Neural cell (in vitro differentiated cells): ENCODE results near the gene SMG6. TPM values are rescaled to one million over a fixed set of nuclear protein-coding genes. Genes with fewer than 3 reads are reported as not detected.
"Not testable (repeated sequence)": the region's sequence is repeated elsewhere in the genome, so short reads cannot be mapped to it uniquely, and the experiment has no call there.

Source experiments
- H2AFZ ChIP-seq: fragments of 200-600, 300-800 bp; sonication (generic), shearing (Covaris generic); 2 replicates; pipeline ENCODE4 v1.6.0; 2014; ENCODE audit warnings: low read depth, mild to moderate bottlenecking, antibody characterized with exemption, low read length, moderate library complexity
- H3F3A ChIP-seq: fragments of 200-600 bp; shearing (Covaris generic); 2 replicates; pipeline ENCODE4 v1.6.1; 2016; ENCODE audit warnings: mild to moderate bottlenecking, moderate library complexity, mixed read lengths, antibody characterized with exemption, low read length; ENCODE audit not compliant: insufficient read depth, poor library complexity, severe bottlenecking
- H3K27ac ChIP-seq: fragments of 200-600, 300-800 bp; sonication (generic), shearing (Covaris generic); 2 replicates; pipeline ENCODE4 v1.5.1; 2014; ENCODE audit warnings: mild to moderate bottlenecking, low read length, moderate library complexity
- H3K27me3 ChIP-seq: fragments of 300-800, 200-600 bp; sonication (generic), shearing (Covaris generic); 2 replicates; pipeline ENCODE4 v1.6.0; 2014; ENCODE audit warnings: mild to moderate bottlenecking, low read depth, low read length, moderate library complexity; ENCODE audit not compliant: insufficient read depth
- H3K36me3 ChIP-seq: fragments of 300-800, 200-600 bp; sonication (generic), shearing (Covaris generic); 2 replicates; pipeline ENCODE4 v1.5.1; 2014; ENCODE audit warnings: mild to moderate bottlenecking, antibody characterized with exemption, low read length, moderate library complexity; ENCODE audit not compliant: insufficient read depth
- H3K4me2 ChIP-seq: fragments of 300-800, 200-600 bp; sonication (generic), shearing (Covaris generic); 2 replicates; pipeline ENCODE4 v1.6.0; 2014; ENCODE audit warnings: mild to moderate bottlenecking, low read length
- H3K4me3 ChIP-seq: fragments of 300-800, 200-600 bp; sonication (generic), shearing (Covaris generic); 2 replicates; pipeline ENCODE4 v1.5.1; 2014; ENCODE audit warnings: mild to moderate bottlenecking, low read length, moderate library complexity
- H3K79me2 ChIP-seq: fragments of 200-600 bp; shearing (Covaris generic); replicated peaks from 2 replicates; pipeline ENCODE4 v1.6.0; 2014; ENCODE audit warnings: mild to moderate bottlenecking, low read length, moderate library complexity; ENCODE audit not compliant: insufficient read depth
- H3K9ac ChIP-seq: fragments of 300-800, 200-600 bp; sonication (generic), shearing (Covaris generic); 2 replicates; pipeline ENCODE4 v1.6.1; 2016; ENCODE audit warnings: mild to moderate bottlenecking, low read length, mixed read lengths
- H3K9me2 ChIP-seq: fragments of 200-600 bp; shearing (Covaris generic); 2 replicates; pipeline ENCODE4 v1.6.1; 2016; ENCODE audit warnings: mild to moderate bottlenecking, low read length, mixed read lengths; ENCODE audit not compliant: insufficient read depth
- H3K9me3 ChIP-seq: fragments of 200-600, 300-800 bp; sonication (generic), shearing (Covaris generic); 2 replicates; pipeline ENCODE4 v1.6.1; 2016; ENCODE audit warnings: mild to moderate bottlenecking, mixed run types, low read length, moderate library complexity, mixed read lengths
- H4K20me1 ChIP-seq: fragments of 200-600 bp; shearing (Covaris generic); 2 replicates; pipeline ENCODE4 v1.6.1; 2016; ENCODE audit warnings: mild to moderate bottlenecking, mixed run types; ENCODE audit not compliant: insufficient read depth
- CTCF ChIP-seq: fragments of 450-650 bp; IDR thresholded peaks from 2 replicates; pipeline ENCODE4 v1.5.1; 2014; ENCODE audit warnings: antibody characterized with exemption, mild to moderate bottlenecking, moderate library complexity; ENCODE audit not compliant: poor library complexity, severe bottlenecking
- EP300 ChIP-seq: fragments of 450-650 bp; conservative IDR thresholded peaks from 2 replicates; pipeline ENCODE4 v1.6.1; 2014; ENCODE audit warnings: antibody characterized with exemption, mild to moderate bottlenecking, moderate library complexity; ENCODE audit not compliant: poor library complexity, severe bottlenecking
- EZH2 ChIP-seq: fragments of 200-600, 300-800 bp; shearing (Covaris generic), sonication (generic); IDR thresholded peaks from 2 replicates; pipeline ENCODE4 v1.6.1; 2014; ENCODE audit warnings: antibody characterized with exemption, low read length, borderline replicate concordance, mild to moderate bottlenecking; ENCODE audit not compliant: insufficient read depth, poor library complexity, severe bottlenecking
- MXI1 ChIP-seq: fragments of 450-650 bp; conservative IDR thresholded peaks from 2 replicates; pipeline ENCODE4 v1.6.1; 2014; ENCODE audit warnings: antibody characterized with exemption, mild to moderate bottlenecking; ENCODE audit not compliant: poor library complexity, severe bottlenecking
- POLR2AphosphoS5 ChIP-seq: IDR thresholded peaks from 2 replicates; pipeline ENCODE4 v1.6.1; 2012
- RAD21 ChIP-seq: fragments of 450-650 bp; conservative IDR thresholded peaks from 2 replicates; pipeline ENCODE4 v1.6.1; 2014; ENCODE audit warnings: antibody characterized with exemption, mild to moderate bottlenecking, moderate library complexity
- REST ChIP-seq: IDR thresholded peaks from 2 replicates; pipeline ENCODE4 v1.6.1; 2012; ENCODE audit warnings: borderline replicate concordance
- SMC3 ChIP-seq: fragments of 450-650 bp; conservative IDR thresholded peaks from 2 replicates; pipeline ENCODE4 v1.6.1; 2014; ENCODE audit warnings: antibody characterized with exemption, mild to moderate bottlenecking, moderate library complexity; ENCODE audit not compliant: poor library complexity
- TAF1 ChIP-seq: IDR thresholded peaks from 2 replicates; pipeline ENCODE4 v1.6.1; 2012; ENCODE audit warnings: low read depth
- polyA plus RNA-seq: library from polyadenylated mRNA; depleted of rRNA; stranded (reverse); fragments of >200 nt; gene quantifications from 2 replicates; pipeline ENCODE4 v1.2.3, GENCODE V29; 2014

The SMG6 gene
- polyA plus RNA-seq, 1 donor from 2014 or later: 13.9 TPM

DNA sequence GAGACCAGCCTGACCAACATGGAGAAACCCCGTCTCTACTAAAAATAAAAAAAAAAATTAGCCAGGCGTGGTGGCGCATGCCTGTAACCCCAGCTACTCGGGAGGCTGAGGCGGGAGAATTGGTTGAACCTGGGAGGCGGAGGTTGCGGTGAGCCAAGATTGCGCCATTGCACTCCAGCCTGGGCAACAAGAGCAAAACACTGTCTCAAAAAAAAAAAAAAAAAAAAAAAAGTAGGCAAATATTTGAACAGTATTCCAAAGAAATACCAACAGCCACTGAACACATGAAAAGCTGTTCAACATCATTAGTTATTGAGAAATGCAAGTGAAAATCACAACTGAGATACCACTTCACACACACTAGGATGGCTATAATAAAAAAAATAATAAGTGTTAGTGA lies 160.9 kb downstream of the SMG6 start:
- not testable (repeated sequence) for H3K9me3 ChIP-seq, H3K4me3 ChIP-seq, H2AFZ ChIP-seq, H3K4me2 ChIP-seq, H3K9me2 ChIP-seq, H3K36me3 ChIP-seq, H3K79me2 ChIP-seq, H3K27ac ChIP-seq, H3F3A ChIP-seq, H4K20me1 ChIP-seq, H3K27me3 ChIP-seq, H3K9ac ChIP-seq

- H3K9ac ChIP-seq: no peak overlapping the region
- no peaks in the 10 kb centered on the region for H3K79me2 ChIP-seq
- H3K9me3 ChIP-seq: no peaks in the 10 kb centered on the region
- no peak overlapping the region for H3K4me2 ChIP-seq
- no peak overlapping the region for H3K27ac ChIP-seq
- TF ChIP-seq EZH2 (no peak), SMC3 (no peak), EP300 (no peak), TAF1 (no peak), REST (no peak), CTCF (no peak), RAD21 (no peak), POLR2AphosphoS5 (no peak), MXI1 (no peak)
- no peaks in the 10 kb centered on the region for H3K9me2 ChIP-seq
- H3K36me3 ChIP-seq: no peaks in the 10 kb centered on the region
- H4K20me1 ChIP-seq: no peaks in the 10 kb centered on the region
- H3K27me3 ChIP-seq: no peaks in the 10 kb centered on the region
- no peak overlapping the region for H2AFZ ChIP-seq
- H3F3A ChIP-seq: peaks cover 3% of the 10 kb centered on the region
- no peak overlapping the region for H3K4me3 ChIP-seq
These were observed 162.9 kb downstream of the SMG6 start for GRCh38 chr17:2140683-2141082.

DNA sequence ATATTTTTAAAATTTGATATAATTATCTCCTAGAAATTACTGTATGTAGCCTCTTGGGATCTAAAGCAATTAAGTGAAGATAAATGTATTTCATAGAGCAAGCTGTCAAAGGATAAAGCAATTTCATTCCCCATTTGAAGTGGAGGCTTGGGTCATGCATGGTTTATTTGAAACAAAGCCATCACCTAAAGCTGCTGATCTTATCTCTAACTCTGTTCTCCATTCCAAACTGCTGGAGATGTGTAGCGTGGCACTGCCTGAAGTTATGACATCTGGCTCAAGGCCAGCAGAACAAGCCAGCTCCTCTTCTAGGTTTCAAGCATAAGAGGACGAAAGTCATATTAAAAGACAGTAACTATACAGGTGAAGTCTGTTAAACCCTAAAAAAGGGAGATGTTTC lies 164.8 kb downstream of the SMG6 start:
- H3K27me3 ChIP-seq: no peaks in the 10 kb centered on the region
- no peak overlapping the region for H2AFZ ChIP-seq
- no peaks in the 10 kb centered on the region for H3K9me3 ChIP-seq
- no peaks in the 10 kb centered on the region for H4K20me1 ChIP-seq
- no peaks in the 10 kb centered on the region for H3K36me3 ChIP-seq
- no peak overlapping the region for H3K4me2 ChIP-seq
- no peaks in the 10 kb centered on the region for H3K79me2 ChIP-seq
- no peak for TF ChIP-seq CTCF
- TF ChIP-seq RAD21: no peak
- no peak for TF ChIP-seq SMC3
- no peak for TF ChIP-seq EP300
- no peak for TF ChIP-seq REST
- no peak for TF ChIP-seq TAF1
- no peak for TF ChIP-seq EZH2
- no peak for TF ChIP-seq POLR2AphosphoS5
- TF ChIP-seq MXI1: no peak
- H3K9ac ChIP-seq: no peak overlapping the region
- H3K9me2 ChIP-seq: no peaks in the 10 kb centered on the region
- H3K4me3 ChIP-seq: no peak overlapping the region
- H3F3A ChIP-seq: peaks cover 3% of the 10 kb centered on the region
- H3K27ac ChIP-seq: no peak overlapping the region
